DOHH2 (cell line): ENCODE measurements around the gene IFITM1.

ENCODE experiments used
- EZH2phosphoT487 ChIP-seq: fragments of 200-600 bp; sonication (generic); IDR thresholded peaks from 2 replicates; pipeline ENCODE4 v1.6.1; 2017; ENCODE audit warnings: borderline replicate concordance, mild to moderate bottlenecking, antibody characterized with exemption, low read length, moderate library complexity, mixed read lengths
- TF ChIP-seq, protein P1 (sequence below): fragments of 200-600 bp; sonication (generic); IDR thresholded peaks from one replicate; pipeline ENCODE4 v1.5.1; 2014; ENCODE audit warnings: antibody characterized with exemption, mild to moderate bottlenecking, low read depth, low read length; ENCODE audit not compliant: poor library complexity, severe bottlenecking

GRCh38 chr11:330307-330693 lies 16.5 kb downstream of the IFITM1 start:
- TF ChIP-seq, protein P1, sequence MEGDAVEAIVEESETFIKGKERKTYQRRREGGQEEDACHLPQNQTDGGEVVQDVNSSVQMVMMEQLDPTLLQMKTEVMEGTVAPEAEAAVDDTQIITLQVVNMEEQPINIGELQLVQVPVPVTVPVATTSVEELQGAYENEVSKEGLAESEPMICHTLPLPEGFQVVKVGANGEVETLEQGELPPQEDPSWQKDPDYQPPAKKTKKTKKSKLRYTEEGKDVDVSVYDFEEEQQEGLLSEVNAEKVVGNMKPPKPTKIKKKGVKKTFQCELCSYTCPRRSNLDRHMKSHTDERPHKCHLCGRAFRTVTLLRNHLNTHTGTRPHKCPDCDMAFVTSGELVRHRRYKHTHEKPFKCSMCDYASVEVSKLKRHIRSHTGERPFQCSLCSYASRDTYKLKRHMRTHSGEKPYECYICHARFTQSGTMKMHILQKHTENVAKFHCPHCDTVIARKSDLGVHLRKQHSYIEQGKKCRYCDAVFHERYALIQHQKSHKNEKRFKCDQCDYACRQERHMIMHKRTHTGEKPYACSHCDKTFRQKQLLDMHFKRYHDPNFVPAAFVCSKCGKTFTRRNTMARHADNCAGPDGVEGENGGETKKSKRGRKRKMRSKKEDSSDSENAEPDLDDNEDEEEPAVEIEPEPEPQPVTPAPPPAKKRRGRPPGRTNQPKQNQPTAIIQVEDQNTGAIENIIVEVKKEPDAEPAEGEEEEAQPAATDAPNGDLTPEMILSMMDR: no peak
- no peak for TF ChIP-seq EZH2phosphoT487
